Naive thymus-derived CD4-positive, alpha-beta T cell (primary cell): ENCODE measurements around the gene DENND5B. TPM values are rescaled to one million over a fixed set of nuclear protein-coding genes. Genes with fewer than 3 reads are reported as not detected.

ENCODE experiments used
- ATAC-seq: fragments of 150-1000 bp; cut with Tn5 transposase; 2 replicates; pipeline ENCODE4 v1.10.0; 2021; ENCODE audit warnings: mild to moderate bottlenecking, moderate library complexity
- CTCF ChIA-PET: fragments of 350-600 bp; sonication (Branson Sonifier 250); formaldehyde crosslinking; loops from one replicate; lab custom pipeline; 2021; ENCODE audit warnings: antibody characterized with exemption; lab: Charles Lee
- POLR2A ChIA-PET: fragments of 350-600 bp; sonication (Branson Sonifier 250); formaldehyde crosslinking; loops from one replicate; lab custom pipeline; 2021; ENCODE audit warnings: antibody characterized with exemption, inconsistent platforms; lab: Charles Lee
- DNase-seq, 9 donors: peaks; one replicate each; pipeline versions ENCODE4 v3.0.0 to v3.0.0-alpha.2; 2020 to 2022; ENCODE audit warnings: mixed read lengths in 1 of 9
- H3K27ac ChIP-seq: one replicate; pipeline ENCODE4 v1.7.0; 2013; ENCODE audit warnings: mild to moderate bottlenecking, low read depth, low read length, moderate library complexity
- H3K27me3 ChIP-seq, 2 donors: one replicate each; pipeline ENCODE4 v1.7.0; 2013; ENCODE audit warnings: low read length in 2 of 2, mild to moderate bottlenecking in 2 of 2, moderate library complexity in 2 of 2; ENCODE audit not compliant: control insufficient read depth in 2 of 2, insufficient read depth in 2 of 2
- H3K36me3 ChIP-seq, 3 experiments: 1 replicate in 2 of 3; 2 replicates in 1 of 3; pipeline ENCODE4 v1.7.0; 2013; ENCODE audit warnings: low read length in 3 of 3, mild to moderate bottlenecking in 3 of 3, moderate library complexity in 1 of 3; ENCODE audit not compliant: insufficient read depth in 3 of 3, control insufficient read depth in 2 of 3
- H3K4me1 ChIP-seq, 2 donors: one replicate each; pipeline ENCODE4 v1.7.0; 2013; ENCODE audit warnings: low read length in 2 of 2, mild to moderate bottlenecking in 2 of 2, moderate library complexity in 1 of 2; ENCODE audit not compliant: control insufficient read depth in 2 of 2, insufficient read depth in 2 of 2
- H3K4me3 ChIP-seq: 2 replicates; pipeline ENCODE4 v1.7.0; 2013; ENCODE audit warnings: mild to moderate bottlenecking, low read length
- H3K9me3 ChIP-seq, 3 experiments: 1 replicate in 2 of 3; 2 replicates in 1 of 3; pipeline ENCODE4 v1.7.0; 2013; ENCODE audit warnings: low read length in 3 of 3; ENCODE audit not compliant: control insufficient read depth in 2 of 3
- H3K27ac Mint-ChIP-seq, 9 donors: one replicate each; pipeline ENCODE4 v1.8.0; 2020 to 2022; ENCODE audit warnings: mixed read lengths in 9 of 9, mild to moderate bottlenecking in 8 of 9, moderate library complexity in 5 of 9, inconsistent platforms in 2 of 9
- H3K27me3 Mint-ChIP-seq, 5 donors: one replicate each; pipeline ENCODE4 v1.8.0; 2021 to 2022; ENCODE audit warnings: mixed read lengths in 5 of 5, mild to moderate bottlenecking in 1 of 5
- H3K36me3 Mint-ChIP-seq, 5 donors: one replicate each; pipeline ENCODE4 v1.8.0; 2020 to 2022; ENCODE audit warnings: mixed read lengths in 5 of 5, mild to moderate bottlenecking in 3 of 5, inconsistent platforms in 1 of 5
- H3K4me1 Mint-ChIP-seq, 7 donors: one replicate each; pipeline ENCODE4 v1.8.0; 2020 to 2022; ENCODE audit warnings: mixed read lengths in 7 of 7, mild to moderate bottlenecking in 3 of 7, inconsistent platforms in 1 of 7
- H3K4me3 Mint-ChIP-seq, 10 donors: one replicate each; pipeline ENCODE4 v1.8.0; 2020 to 2022; ENCODE audit warnings: mild to moderate bottlenecking in 10 of 10, mixed read lengths in 10 of 10, moderate library complexity in 6 of 10, inconsistent platforms in 2 of 10
- H3K9me3 Mint-ChIP-seq, 11 donors: one replicate each; pipeline ENCODE4 v1.8.0; 2020 to 2022; ENCODE audit warnings: mixed read lengths in 11 of 11, mild to moderate bottlenecking in 4 of 11, inconsistent platforms in 1 of 11, moderate library complexity in 1 of 11
- intact Hi-C, 2 donors: fragments of 100-400 bp; cut with micrococcal nuclease; formaldehyde crosslinking; loops; one replicate each; pipeline ENCODE4 v1.15.1; 2023
- polyA plus RNA-seq, 2 donors: library from polyadenylated mRNA; unstranded; fragments of 300-500 nt; fragmentation: Illumina TruSeq; gene quantifications; one replicate each; pipeline ENCODE4 v1.2.3, GENCODE V29; 2021
- total RNA-seq, 6 experiments: library from RNA in 5 of 6; stranded (reverse) in 5 of 6; gene quantifications; 1 replicate in 5 of 6; 2 replicates in 1 of 6; pipeline ENCODE4 v1.2.3 and lab custom pipeline; 2021 to 2026

DENND5B gene
- total and polyA plus RNA-seq, 7 experiments from 2014 or later, result 0.16 to 1.5 (median 0.29) TPM; not detected in 2

- H3K4me1 Mint-ChIP-seq, result peaks cover 4 to 9% (median 7%) of the 10 kb centered on the region in 7 donors
- peaks cover 0 to 6% (median 0%) of the 10 kb centered on the region in 11 donors for H3K9me3 Mint-ChIP-seq
- H3K4me3 Mint-ChIP-seq, result no peak overlapping the region
- Histone ChIP-seq H3K27ac (no peak overlapping the region), H3K27me3 (no peaks in the 10 kb centered on the region), H3K4me1 (no peaks in the 10 kb centered on the region), H3K9me3 (no peaks in the 10 kb centered on the region), H3K36me3 (no peaks in the 10 kb centered on the region), H3K4me3 (no peak overlapping the region)
- ATAC-seq (no peak), DNase-seq (no peak)
- peaks cover 39 to 51% (median 42%) of the 10 kb centered on the region in 5 donors for H3K27me3 Mint-ChIP-seq
- H3K27ac Mint-ChIP-seq, result no peak overlapping the region
- POLR2A ChIA-PET, result no interaction called here
- H3K36me3 Mint-ChIP-seq, result no peaks in the 10 kb centered on the region
- intact Hi-C loops, result no loop called here
- CTCF ChIA-PET, result interaction anchor here (0.6 kb wide), 1 partner anchor 858 kb away, joined by 3 read pairs; no protein-coding TSS in a partner anchor
These were observed 5.0 kb downstream of the DENND5B start for GRCh38 chr12:31585895-31586294.

- H3K4me1 Mint-ChIP-seq, result peaks cover 4 to 9% (median 7%) of the 10 kb centered on the region in 7 donors
- ATAC-seq, result no peak
- no peaks in the 10 kb centered on the region for H3K36me3 ChIP-seq
- H3K27me3 ChIP-seq, result no peaks in the 10 kb centered on the region
- ChIA-PET POLR2A (no interaction called here), CTCF (no interaction called here)
- H3K9me3 ChIP-seq, result no peaks in the 10 kb centered on the region
- no peaks in the 10 kb centered on the region for H3K36me3 Mint-ChIP-seq
- H3K4me3 Mint-ChIP-seq, result no peak overlapping the region
- peaks cover 39 to 51% (median 42%) of the 10 kb centered on the region in 5 donors for H3K27me3 Mint-ChIP-seq
- peaks cover 0 to 6% (median 0%) of the 10 kb centered on the region in 11 donors for H3K9me3 Mint-ChIP-seq
- H3K4me1 ChIP-seq, result no peaks in the 10 kb centered on the region
- H3K4me3 ChIP-seq, result no peak overlapping the region
- H3K27ac Mint-ChIP-seq, result no peak overlapping the region
- H3K27ac ChIP-seq, result no peak overlapping the region
- intact Hi-C loops, result no loop called here
- no peak for DNase-seq
These were observed 5.7 kb downstream of the DENND5B start for GRCh38 chr12:31585271-31585670.

- Histone ChIP-seq H3K4me3 (no peak overlapping the region), H3K36me3 (no peaks in the 10 kb centered on the region), H3K27me3 (no peaks in the 10 kb centered on the region), H3K4me1 (no peaks in the 10 kb centered on the region), H3K9me3 (no peaks in the 10 kb centered on the region), H3K27ac (no peak overlapping the region)
- peaks cover 0 to 6% (median 0%) of the 10 kb centered on the region in 11 donors for H3K9me3 Mint-ChIP-seq
- H3K4me1 Mint-ChIP-seq, result peaks cover 4 to 8% (median 5%) of the 10 kb centered on the region in 7 donors
- no peaks in the 10 kb centered on the region for H3K36me3 Mint-ChIP-seq
- no peak overlapping the region for H3K4me3 Mint-ChIP-seq
- H3K27me3 Mint-ChIP-seq, result peaks cover 38 to 50% (median 41%) of the 10 kb centered on the region in 5 donors
- ATAC-seq (no peak), DNase-seq (no peak)
- H3K27ac Mint-ChIP-seq, result no peak overlapping the region
- ChIA-PET CTCF (no interaction called here), POLR2A (no interaction called here)
- intact Hi-C loops, result no loop called here
These were observed 6.2 kb downstream of the DENND5B start for GRCh38 chr12:31584782-31585181.

- POLR2A ChIA-PET, result no interaction called here
- H3K9me3 ChIP-seq, result no peaks in the 10 kb centered on the region
- no peak overlapping the region for H3K27ac ChIP-seq
- H3K4me1 ChIP-seq, result no peaks in the 10 kb centered on the region
- H3K27me3 ChIP-seq, result no peaks in the 10 kb centered on the region
- ATAC-seq, result no peak
- H3K36me3 Mint-ChIP-seq, result no peaks in the 10 kb centered on the region
- no peak for DNase-seq
- no peak overlapping the region for H3K4me3 ChIP-seq
- H3K27me3 Mint-ChIP-seq, result peaks cover 29 to 41% (median 32%) of the 10 kb centered on the region in 5 donors
- H3K9me3 Mint-ChIP-seq, result peaks cover 0 to 6% (median 0%) of the 10 kb centered on the region in 11 donors
- H3K36me3 ChIP-seq, result no peaks in the 10 kb centered on the region
- intact Hi-C loops, result no loop called here
- CTCF ChIA-PET, result no interaction called here
- no peaks in the 10 kb centered on the region for H3K4me1 Mint-ChIP-seq
- H3K27ac Mint-ChIP-seq, result no peak overlapping the region
- H3K4me3 Mint-ChIP-seq, result no peak overlapping the region
These were observed 7.1 kb downstream of the DENND5B start for GRCh38 chr12:31583878-31584277.

- Mint-ChIP-seq H3K36me3 (no peaks in the 10 kb centered on the region), H3K4me1 (no peaks in the 10 kb centered on the region), H3K27ac (no peak overlapping the region), H3K9me3 (no peaks in the 10 kb centered on the region), H3K4me3 (no peak overlapping the region), H3K27me3 (peaks cover 14 to 27% (median 20%) of the 10 kb centered on the region in 5 donors)
- Histone ChIP-seq H3K9me3 (no peaks in the 10 kb centered on the region), H3K4me3 (no peak overlapping the region), H3K27me3 (no peaks in the 10 kb centered on the region), H3K27ac (no peak overlapping the region), H3K4me1 (no peaks in the 10 kb centered on the region), H3K36me3 (no peaks in the 10 kb centered on the region)
- ChIA-PET POLR2A (no interaction called here), CTCF (no interaction called here)
- intact Hi-C loops, result no loop called here
- no peak for ATAC-seq
- no peak for DNase-seq
These were observed 8.8 kb downstream of the DENND5B start for GRCh38 chr12:31582155-31582554.

- Histone ChIP-seq H3K27ac (no peak overlapping the region), H3K36me3 (no peaks in the 10 kb centered on the region), H3K27me3 (no peaks in the 10 kb centered on the region), H3K4me1 (no peaks in the 10 kb centered on the region), H3K9me3 (no peaks in the 10 kb centered on the region), H3K4me3 (no peak overlapping the region)
- H3K4me3 Mint-ChIP-seq, result no peak overlapping the region
- DNase-seq (no peak), ATAC-seq (no peak)
- no peaks in the 10 kb centered on the region for H3K9me3 Mint-ChIP-seq
- peaks cover 0 to 15% (median 7%) of the 10 kb centered on the region in 5 donors for H3K27me3 Mint-ChIP-seq
- ChIA-PET CTCF (no interaction called here), POLR2A (no interaction called here)
- no peak overlapping the region for H3K27ac Mint-ChIP-seq
- intact Hi-C loops, result no loop called here
- no peaks in the 10 kb centered on the region for H3K4me1 Mint-ChIP-seq
- no peaks in the 10 kb centered on the region for H3K36me3 Mint-ChIP-seq
These were observed 12.3 kb downstream of the DENND5B start for GRCh38 chr12:31578632-31579031.

- H3K27ac Mint-ChIP-seq, result no peak overlapping the region
- H3K4me1 Mint-ChIP-seq, result no peaks in the 10 kb centered on the region
- H3K4me3 Mint-ChIP-seq, result no peak overlapping the region
- no peaks in the 10 kb centered on the region for H3K36me3 Mint-ChIP-seq
- ChIA-PET CTCF (no interaction called here), POLR2A (no interaction called here)
- peaks cover 0 to 20% (median 6%) of the 10 kb centered on the region in 5 donors for H3K27me3 Mint-ChIP-seq
- Histone ChIP-seq H3K27me3 (no peaks in the 10 kb centered on the region), H3K4me3 (no peak overlapping the region), H3K27ac (no peak overlapping the region), H3K4me1 (no peaks in the 10 kb centered on the region), H3K36me3 (no peaks in the 10 kb centered on the region), H3K9me3 (no peaks in the 10 kb centered on the region)
- H3K9me3 Mint-ChIP-seq, result no peaks in the 10 kb centered on the region
- intact Hi-C loops, result no loop called here
- DNase-seq (no peak), ATAC-seq (no peak)
These were observed 15.9 kb downstream of the DENND5B start for GRCh38 chr12:31574803-31575575.
